WTC11 (cell line): ENCODE measurements around the gene PTPN6. TPM values are rescaled to one million over a fixed set of nuclear protein-coding genes. Genes with fewer than 3 reads are reported as not detected.
A peak's percentile ranks its signal among the peaks of the same experiment; 100 is the strongest.

Experiments
- ATAC-seq: fragments of 200-7000 bp; cut with Tn5 transposase; 2 replicates; pipeline ENCODE4 v1.10.0; 2021; ENCODE audit warnings: mild to moderate bottlenecking, moderate library complexity
- CTCF ChIA-PET: fragments of 300-600 bp; sonication (Branson Sonifier 250); formaldehyde crosslinking; loops from one replicate; lab custom pipeline; 2021; ENCODE audit warnings: antibody characterized with exemption; lab: Charles Lee
- POLR2A ChIA-PET: fragments of 350-600 bp; sonication (Branson Sonifier 250); formaldehyde crosslinking; loops from one replicate; lab custom pipeline; 2021; ENCODE audit warnings: antibody characterized with exemption; lab: Charles Lee
- DNase-seq: peaks from one replicate; pipeline ENCODE4 v3.0.0; 2021; ENCODE audit warnings: low spot score
- H3K27ac Mint-ChIP-seq: 2 replicates; pipeline ENCODE4 v1.8.0; 2021; ENCODE audit warnings: mixed read lengths
- H3K27me3 Mint-ChIP-seq: 2 replicates; pipeline ENCODE4 v1.8.0; 2021; ENCODE audit warnings: low read depth, mild to moderate bottlenecking, moderate library complexity, mixed read lengths
- H3K36me3 Mint-ChIP-seq: 2 replicates; pipeline ENCODE4 v1.8.0; 2021; ENCODE audit warnings: mixed read lengths
- H3K4me1 Mint-ChIP-seq: 2 replicates; pipeline ENCODE4 v1.8.0; 2022; ENCODE audit warnings: mixed read lengths
- H3K4me3 Mint-ChIP-seq: 2 replicates; pipeline ENCODE4 v1.8.0; 2021; ENCODE audit warnings: mild to moderate bottlenecking, moderate library complexity, mixed read lengths
- H3K9me3 Mint-ChIP-seq: 2 replicates; pipeline ENCODE4 v1.8.0; 2021; ENCODE audit warnings: mixed read lengths
- ARID4B ChIP-seq: sonication (generic); formaldehyde crosslinking; IDR thresholded peaks from 2 replicates; pipeline ENCODE4 v1.8.0; 2023; ENCODE audit warnings: missing genetic modification reagents, mild to moderate bottlenecking, borderline replicate concordance
- CBFB ChIP-seq: sonication (generic); formaldehyde crosslinking; IDR thresholded peaks from 2 replicates; pipeline ENCODE4 v1.8.1; 2022; ENCODE audit warnings: mild to moderate bottlenecking, low read depth, missing genetic modification reagents
- CREB1 ChIP-seq: sonication (generic); formaldehyde crosslinking; IDR thresholded peaks from 2 replicates; pipeline ENCODE4 v1.8.0; 2023; ENCODE audit warnings: mild to moderate bottlenecking, missing genetic modification reagents
- E2F1 ChIP-seq: sonication (generic); formaldehyde crosslinking; IDR thresholded peaks from 2 replicates; pipeline ENCODE4 v1.8.0; 2022; ENCODE audit warnings: mild to moderate bottlenecking, missing genetic modification reagents
- E2F4 ChIP-seq: sonication (generic); formaldehyde crosslinking; IDR thresholded peaks from 2 replicates; pipeline ENCODE4 v1.8.1; 2022; ENCODE audit warnings: low read depth, mild to moderate bottlenecking, moderate library complexity, missing genetic modification reagents, borderline replicate concordance
- EMX1 ChIP-seq: fragments of 250-450 bp; sonication (Bioruptor Pico); IDR thresholded peaks from 2 replicates; pipeline ENCODE4 v1.8.0; 2021; ENCODE audit warnings: mild to moderate bottlenecking
- FOXK1 ChIP-seq: sonication (generic); formaldehyde crosslinking; IDR thresholded peaks from 2 replicates; pipeline ENCODE4 v1.8.0; 2022; ENCODE audit warnings: mild to moderate bottlenecking, moderate library complexity, missing genetic modification reagents
- IRF2 ChIP-seq: sonication (generic); formaldehyde crosslinking; IDR thresholded peaks from 2 replicates; pipeline ENCODE4 v1.8.0; 2022; ENCODE audit warnings: low read depth, missing genetic modification reagents, borderline replicate concordance
- MXD4 ChIP-seq: fragments of 250-450 bp; sonication (Bioruptor Pico); IDR thresholded peaks from 2 replicates; pipeline ENCODE4 v1.8.0; 2021; ENCODE audit warnings: mild to moderate bottlenecking, moderate library complexity, borderline replicate concordance
- NFE2L1 ChIP-seq: sonication (generic); formaldehyde crosslinking; IDR thresholded peaks from 2 replicates; pipeline ENCODE4 v1.8.1; 2023; ENCODE audit warnings: missing genetic modification reagents
- NR1H2 ChIP-seq: sonication (generic); formaldehyde crosslinking; IDR thresholded peaks from 2 replicates; pipeline ENCODE4 v1.9.0; 2021; ENCODE audit warnings: mild to moderate bottlenecking, moderate library complexity, missing genetic modification reagents
- NR3C1 ChIP-seq: sonication (generic); formaldehyde crosslinking; conservative IDR thresholded peaks from 2 replicates; pipeline ENCODE4 v1.8.1; 2023; ENCODE audit warnings: low read depth, mild to moderate bottlenecking, missing genetic modification reagents
- OVOL2 ChIP-seq: fragments of 250-450 bp; sonication (Bioruptor Pico); IDR thresholded peaks from 2 replicates; pipeline ENCODE4 v1.9.0; 2021; ENCODE audit warnings: mild to moderate bottlenecking, borderline replicate concordance
- PREB ChIP-seq: sonication (generic); formaldehyde crosslinking; IDR thresholded peaks from 2 replicates; pipeline ENCODE4 v1.8.1; 2022; ENCODE audit warnings: mild to moderate bottlenecking, missing genetic modification reagents, moderate library complexity, borderline replicate concordance
- PRRX2 ChIP-seq: fragments of 250-450 bp; sonication (Bioruptor Pico); IDR thresholded peaks from 2 replicates; pipeline ENCODE4 v1.8.0; 2021; ENCODE audit warnings: mild to moderate bottlenecking
- TCF7 ChIP-seq: sonication (generic); formaldehyde crosslinking; IDR thresholded peaks from 2 replicates; pipeline ENCODE4 v1.8.0; 2022; ENCODE audit warnings: mild to moderate bottlenecking, low read depth, missing genetic modification reagents, moderate library complexity
- USF1 ChIP-seq: sonication (generic); formaldehyde crosslinking; IDR thresholded peaks from 2 replicates; pipeline ENCODE4 v1.8.0; 2022; ENCODE audit warnings: mild to moderate bottlenecking, missing genetic modification reagents
- ZBTB21 ChIP-seq: sonication (generic); formaldehyde crosslinking; IDR thresholded peaks from 2 replicates; pipeline ENCODE4 v1.8.1; 2023; ENCODE audit warnings: mild to moderate bottlenecking, missing genetic modification reagents, borderline replicate concordance
- ZNF317 ChIP-seq: sonication (generic); formaldehyde crosslinking; IDR thresholded peaks from 2 replicates; pipeline ENCODE4 v1.8.1; 2023; ENCODE audit warnings: low read depth, mild to moderate bottlenecking, moderate library complexity, missing genetic modification reagents, borderline replicate concordance
- total RNA-seq: library from RNA; stranded (reverse); gene quantifications from 3 replicates; pipeline ENCODE4 v1.2.3, GENCODE V29; 2021

PTPN6 gene
- total RNA-seq, 1 experiment from 2014 or later, result 27.1 TPM

- TF ChIP-seq IRF2 (CRISPR knock-in tag), result no peak
- TF ChIP-seq, all 79 proteins: peak for 7
Observed at GRCh38 chr12:6965026-6965661, 14.0 kb downstream of the PTPN6 start (continued).

GRCh38 chr12:6965714-6966113 lies 14.6 kb downstream of the PTPN6 start:
- Mint-ChIP-seq H3K4me3 (no peak overlapping the region), H3K27me3 (no peaks in the 10 kb centered on the region), H3K27ac (peak overlapping the region; percentile 91), H3K4me1 (peaks cover 56% of the 10 kb centered on the region), H3K9me3 (no peaks in the 10 kb centered on the region), H3K36me3 (peaks cover 46% of the 10 kb centered on the region)
- no peak for TF ChIP-seq NR1H2 (CRISPR knock-in tag)
- no peak for TF ChIP-seq PREB
- TF ChIP-seq ZNF317 (CRISPR knock-in tag), result no peak
- TF ChIP-seq USF1 (CRISPR knock-in tag), result no peak
- no peak for TF ChIP-seq NR3C1 (CRISPR knock-in tag)
- no peak for TF ChIP-seq ARID4B
- TF ChIP-seq PRRX2 (CRISPR knock-in tag), result no peak
- no peak for TF ChIP-seq OVOL2 (CRISPR knock-in tag)
- TF ChIP-seq CBFB (CRISPR knock-in tag), result no peak
- TF ChIP-seq MXD4 (CRISPR knock-in tag), result no peak
- TF ChIP-seq E2F1, result no peak
- TF ChIP-seq CREB1 (CRISPR knock-in tag), result no peak
- no peak for TF ChIP-seq EMX1 (CRISPR knock-in tag)
- no peak for TF ChIP-seq E2F4
- no peak for TF ChIP-seq TCF7
- no peak for TF ChIP-seq ZBTB21 (CRISPR knock-in tag)
- TF ChIP-seq NFE2L1 (CRISPR knock-in tag), result no peak
- TF ChIP-seq FOXK1, result no peak
- ChIA-PET POLR2A (interaction anchor here (6.6 kb wide), 1 partner anchor 21 kb away, joined by 167 read pairs; the partner anchor contains the start of genes C12orf57 and RNU7-1), CTCF (interaction anchor here (1.0 to 9.7 kb wide), 5 partner anchors 14 to 143 kb away, joined by 3 to 296 read pairs (median 16); partner anchors contain the start of genes C12orf57, C1RL, PTPN6 and RNU7-1)
- DNase-seq (no peak), ATAC-seq (no peak)
